Measurements from ENCODE around the gene MAPK6.
"Not testable (repeated sequence)": the region's sequence is repeated elsewhere in the genome, so short reads cannot be mapped to it uniquely, and the experiment has no call there.

MAPK6 gene

DNA sequence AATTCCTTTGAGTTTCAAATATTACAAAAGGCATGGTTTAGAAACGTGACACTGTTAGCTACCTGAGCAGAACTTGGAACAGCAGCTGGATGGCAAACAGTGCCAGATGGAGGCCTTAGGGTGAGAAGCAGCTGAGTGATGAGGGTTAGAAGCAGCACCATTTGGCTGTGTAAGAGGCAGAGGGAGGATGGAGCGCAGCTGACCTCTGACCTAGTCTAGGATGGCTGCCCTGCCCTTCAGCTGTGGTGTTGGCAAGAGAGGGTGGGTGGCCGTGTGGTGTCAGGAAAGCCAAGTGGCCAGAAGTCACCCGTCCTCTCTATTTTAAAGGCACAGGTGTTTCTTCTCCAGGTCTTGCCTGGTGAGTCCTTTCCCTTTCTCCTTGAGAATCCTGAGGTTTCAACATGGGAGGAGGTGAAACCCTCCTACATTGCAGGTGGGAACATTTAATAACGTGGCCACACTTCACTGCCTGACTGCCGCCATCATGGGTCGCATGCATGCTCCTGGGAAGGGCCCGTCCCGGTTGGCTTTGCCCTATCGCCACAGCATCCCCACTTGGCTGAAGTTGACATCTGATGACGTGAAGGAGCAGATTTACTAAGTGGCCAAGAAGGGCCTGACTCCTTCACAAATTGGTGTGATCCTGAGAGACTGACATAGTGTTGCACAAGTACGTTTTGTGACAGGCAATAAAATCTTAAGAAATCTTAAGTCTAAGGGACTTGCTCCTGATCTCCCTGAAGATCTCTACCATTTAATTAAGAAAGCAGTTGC is 76.0 kb downstream of the MAPK6 start:
- no peak overlapping the region for H3K4me2 ChIP-seq
- H3K36me3 ChIP-seq (ENCODE audit: insufficient read depth) = no peaks in the 10 kb centered on the region
- H3K27me3 ChIP-seq (ENCODE audit: insufficient read depth, low read depth) = no peaks in the 10 kb centered on the region
- H3K9ac ChIP-seq = no peak overlapping the region
- no peak overlapping the region for H3K4me3 ChIP-seq (IDR thresholded peaks at IDR 0.05; ENCODE audit: insufficient read depth, low read depth, low read length)
- TF ChIP-seq, protein P1, sequence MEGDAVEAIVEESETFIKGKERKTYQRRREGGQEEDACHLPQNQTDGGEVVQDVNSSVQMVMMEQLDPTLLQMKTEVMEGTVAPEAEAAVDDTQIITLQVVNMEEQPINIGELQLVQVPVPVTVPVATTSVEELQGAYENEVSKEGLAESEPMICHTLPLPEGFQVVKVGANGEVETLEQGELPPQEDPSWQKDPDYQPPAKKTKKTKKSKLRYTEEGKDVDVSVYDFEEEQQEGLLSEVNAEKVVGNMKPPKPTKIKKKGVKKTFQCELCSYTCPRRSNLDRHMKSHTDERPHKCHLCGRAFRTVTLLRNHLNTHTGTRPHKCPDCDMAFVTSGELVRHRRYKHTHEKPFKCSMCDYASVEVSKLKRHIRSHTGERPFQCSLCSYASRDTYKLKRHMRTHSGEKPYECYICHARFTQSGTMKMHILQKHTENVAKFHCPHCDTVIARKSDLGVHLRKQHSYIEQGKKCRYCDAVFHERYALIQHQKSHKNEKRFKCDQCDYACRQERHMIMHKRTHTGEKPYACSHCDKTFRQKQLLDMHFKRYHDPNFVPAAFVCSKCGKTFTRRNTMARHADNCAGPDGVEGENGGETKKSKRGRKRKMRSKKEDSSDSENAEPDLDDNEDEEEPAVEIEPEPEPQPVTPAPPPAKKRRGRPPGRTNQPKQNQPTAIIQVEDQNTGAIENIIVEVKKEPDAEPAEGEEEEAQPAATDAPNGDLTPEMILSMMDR (conservative IDR thresholded peaks at IDR 0.05; ENCODE audit: low read depth, low read length) = no peak
- H4K20me1 ChIP-seq (ENCODE audit: insufficient read depth) = no peaks in the 10 kb centered on the region
- peaks cover 2% of the 10 kb centered on the region for H3K4me1 ChIP-seq (ENCODE audit: low read depth, poor library complexity, severe bottlenecking)
- no peaks in the 10 kb centered on the region for H3K79me2 ChIP-seq (ENCODE audit: insufficient read depth, low read depth)
- H3K27ac ChIP-seq = no peak overlapping the region
- no peak overlapping the region for H2AFZ ChIP-seq (ENCODE audit: low read depth)

DNA sequence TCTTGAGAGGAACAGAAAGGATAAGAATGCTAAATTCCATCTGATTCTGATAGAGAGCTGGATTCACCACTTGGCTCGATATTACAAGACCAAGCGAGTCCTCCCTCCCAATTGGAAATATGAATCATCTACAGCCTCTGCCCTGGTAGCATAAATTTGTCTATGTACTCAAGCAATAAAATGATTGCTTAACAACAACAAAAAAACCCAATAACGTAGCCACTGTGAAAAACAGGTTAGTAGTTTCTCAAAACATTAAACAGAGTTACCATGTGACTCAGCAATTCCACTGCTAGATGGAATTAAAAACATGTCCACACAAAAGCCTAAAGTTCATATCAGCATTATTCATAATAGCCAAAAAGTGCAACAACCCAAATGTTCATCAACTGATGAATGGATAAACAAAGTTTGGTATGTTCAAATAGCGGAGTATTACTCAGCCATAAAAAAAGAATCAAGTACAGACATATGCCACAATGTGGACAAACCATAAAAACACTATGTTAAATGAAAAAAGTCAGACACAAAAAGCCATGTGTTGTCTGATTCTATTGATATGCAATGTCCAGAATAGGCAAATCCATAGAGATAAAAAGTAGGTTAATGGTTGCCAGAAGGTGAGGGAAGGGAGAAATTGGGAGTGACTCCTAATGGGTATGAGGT is 76.7 kb downstream of the MAPK6 start:
- H3K36me3 ChIP-seq (ENCODE audit: insufficient read depth) = no peaks in the 10 kb centered on the region
- no peak overlapping the region for H3K27ac ChIP-seq
- H3K79me2 ChIP-seq (ENCODE audit: insufficient read depth, low read depth) = no peaks in the 10 kb centered on the region
- peaks cover 2% of the 10 kb centered on the region for H3K4me1 ChIP-seq (ENCODE audit: low read depth, poor library complexity, severe bottlenecking)
- no peak overlapping the region for H2AFZ ChIP-seq (ENCODE audit: low read depth)
- H3K9ac ChIP-seq = no peak overlapping the region
- no peak overlapping the region for H3K4me3 ChIP-seq (IDR thresholded peaks at IDR 0.05; ENCODE audit: insufficient read depth, low read depth, low read length)
- H3K4me2 ChIP-seq = no peak overlapping the region
- H4K20me1 ChIP-seq (ENCODE audit: insufficient read depth) = no peaks in the 10 kb centered on the region
- H3K27me3 ChIP-seq (ENCODE audit: insufficient read depth, low read depth) = no peaks in the 10 kb centered on the region
- TF ChIP-seq, protein P1 (conservative IDR thresholded peaks at IDR 0.05; ENCODE audit: low read depth, low read length) = no peak

DNA sequence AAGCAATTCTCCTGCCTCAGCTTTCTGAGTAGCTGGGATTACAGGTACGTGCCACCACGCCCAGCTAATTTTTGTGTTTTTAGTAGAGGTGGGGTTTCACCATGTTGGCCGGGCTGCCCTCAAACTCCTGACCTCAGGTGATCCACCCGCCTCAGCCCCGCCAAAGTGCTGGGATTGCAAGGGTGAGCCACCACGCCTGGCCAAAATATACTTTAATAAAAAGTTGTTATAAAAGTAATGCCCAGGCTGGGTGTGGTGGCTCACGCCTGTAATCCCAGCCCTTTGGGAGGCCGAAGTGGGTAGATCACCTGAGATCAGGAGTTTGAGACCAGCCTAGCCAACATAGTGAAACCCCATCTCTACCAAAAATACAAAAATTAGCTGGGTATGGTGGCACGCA is 77.5 kb downstream of the MAPK6 start:
- not testable (repeated sequence) for H3K4me2 ChIP-seq; H3K9ac ChIP-seq; H3K4me1 ChIP-seq (ENCODE audit: low read depth, poor library complexity, severe bottlenecking); H3K27ac ChIP-seq; H2AFZ ChIP-seq (ENCODE audit: low read depth); H3K79me2 ChIP-seq (ENCODE audit: insufficient read depth, low read depth); H3K27me3 ChIP-seq (ENCODE audit: insufficient read depth, low read depth); H3K36me3 ChIP-seq (ENCODE audit: insufficient read depth); H4K20me1 ChIP-seq (ENCODE audit: insufficient read depth); H3K4me3 ChIP-seq (IDR thresholded peaks at IDR 0.05; ENCODE audit: insufficient read depth, low read depth, low read length)

DNA sequence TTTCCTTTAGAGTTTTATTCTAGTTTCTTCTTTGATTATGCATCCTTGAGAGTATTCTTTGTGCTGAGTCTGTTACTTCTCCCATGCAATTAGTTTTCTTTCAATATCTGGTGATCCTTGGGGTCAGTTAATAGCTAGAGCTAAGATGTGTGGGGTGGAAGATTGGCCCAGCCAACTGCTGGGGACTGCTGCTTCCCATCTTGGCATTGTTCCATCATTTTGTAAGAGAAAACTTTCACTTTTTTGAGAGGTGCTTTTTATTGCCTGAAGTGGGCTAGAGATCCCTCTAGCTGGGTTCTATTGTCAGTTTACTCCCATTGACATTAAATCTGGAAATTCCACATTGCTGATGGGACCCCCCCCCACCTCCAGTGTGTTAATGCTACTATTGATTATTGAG is 78.2 kb downstream of the MAPK6 start:
- H3K4me2 ChIP-seq = no peak overlapping the region
- H3K4me3 ChIP-seq (IDR thresholded peaks at IDR 0.05; ENCODE audit: insufficient read depth, low read depth, low read length) = no peak overlapping the region
- H3K27ac ChIP-seq = no peak overlapping the region
- H3K79me2 ChIP-seq (ENCODE audit: insufficient read depth, low read depth) = no peaks in the 10 kb centered on the region
- no peaks in the 10 kb centered on the region for H4K20me1 ChIP-seq (ENCODE audit: insufficient read depth)
- TF ChIP-seq, protein P1 (conservative IDR thresholded peaks at IDR 0.05; ENCODE audit: low read depth, low read length) = no peak
- no peaks in the 10 kb centered on the region for H3K36me3 ChIP-seq (ENCODE audit: insufficient read depth)
- H3K27me3 ChIP-seq (ENCODE audit: insufficient read depth, low read depth) = no peaks in the 10 kb centered on the region
- H3K4me1 ChIP-seq (ENCODE audit: low read depth, poor library complexity, severe bottlenecking) = peaks cover 2% of the 10 kb centered on the region
- H2AFZ ChIP-seq (ENCODE audit: low read depth) = no peak overlapping the region
- H3K9ac ChIP-seq = no peak overlapping the region

DNA sequence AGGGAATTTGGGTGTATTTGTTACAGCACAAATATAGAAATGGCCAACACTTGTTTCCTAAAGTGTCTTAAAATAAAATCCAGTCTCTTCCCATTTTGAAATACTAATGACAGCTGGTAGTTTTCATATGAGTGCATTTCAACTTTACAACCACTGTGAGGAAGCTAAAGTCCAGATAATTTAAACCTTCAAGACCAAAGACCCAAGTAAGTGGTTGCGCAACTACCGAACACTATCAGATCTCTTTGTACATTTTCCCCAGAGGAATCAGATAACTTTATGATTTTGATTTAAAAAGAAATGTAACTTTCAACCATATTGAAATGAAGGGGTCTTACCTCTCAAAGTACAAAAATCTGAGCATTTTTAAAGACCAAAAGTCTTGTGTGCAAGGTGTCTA is 79.3 kb downstream of the MAPK6 start:
- TF ChIP-seq, protein P1 (conservative IDR thresholded peaks at IDR 0.05; ENCODE audit: low read depth, low read length) = no peak
- Histone ChIP-seq H3K4me2 (no peak overlapping the region), H2AFZ (ENCODE audit: low read depth) (no peak overlapping the region), H4K20me1 (ENCODE audit: insufficient read depth) (no peaks in the 10 kb centered on the region), H3K9ac (no peak overlapping the region), H3K27me3 (ENCODE audit: insufficient read depth, low read depth) (no peaks in the 10 kb centered on the region), H3K79me2 (ENCODE audit: insufficient read depth, low read depth) (no peaks in the 10 kb centered on the region), H3K4me3 (IDR thresholded peaks at IDR 0.05; ENCODE audit: insufficient read depth, low read depth, low read length) (no peak overlapping the region), H3K4me1 (ENCODE audit: low read depth, poor library complexity, severe bottlenecking) (peaks cover 2% of the 10 kb centered on the region), H3K36me3 (ENCODE audit: insufficient read depth) (no peaks in the 10 kb centered on the region), H3K27ac (no peak overlapping the region)

Measured in KMS-11 (cell line).